SU-DHL-6 (cell line): ENCODE data around the gene CDR2L.

Experiments
- CTCF ChIP-seq: fragments of 200-600 bp; sonication (generic); IDR thresholded peaks from one replicate; pipeline ENCODE4 v1.5.1; 2017; ENCODE audit warnings: antibody characterized with exemption, mild to moderate bottlenecking, low read length, moderate library complexity; ENCODE audit not compliant: insufficient read depth, poor library complexity, severe bottlenecking
- EZH2phosphoT487 ChIP-seq: fragments of 200-600 bp; sonication (generic), shearing (Covaris generic); conservative IDR thresholded peaks from 2 replicates; pipeline ENCODE4 v1.6.1; 2018; ENCODE audit warnings: mild to moderate bottlenecking, antibody characterized with exemption, low read length, moderate library complexity, mixed read lengths

GRCh38 chr17:74950207-74950606 is 37.2 kb upstream of the CDR2L start:
- TF ChIP-seq CTCF (no peak), EZH2phosphoT487 (no peak)
